Activated CD8-positive, alpha-beta memory T cell treated with anti-CD3 and anti-CD28 coated beads, Interleukin-2, amount 50 U/mL, for 24 hours (primary cell): ENCODE measurements around the gene S100B.
"Not testable (repeated sequence)": the region's sequence is repeated elsewhere in the genome, so short reads cannot be mapped to it uniquely, and the experiment has no call there.

Experiments used
- DNase-seq: peaks from one replicate; pipeline ENCODE4 v3.0.0-alpha.2; 2020; ENCODE audit errors: extremely low read depth

Gene S100B

GRCh38 chr21:46604975-46605766, at the start of gene S100B:
Gene S100B (minus strand): TSS chr21:46605082. CDS start chr21:46602415, 2,667 bp downstream.
- DNase-seq, result no peak

DNA sequence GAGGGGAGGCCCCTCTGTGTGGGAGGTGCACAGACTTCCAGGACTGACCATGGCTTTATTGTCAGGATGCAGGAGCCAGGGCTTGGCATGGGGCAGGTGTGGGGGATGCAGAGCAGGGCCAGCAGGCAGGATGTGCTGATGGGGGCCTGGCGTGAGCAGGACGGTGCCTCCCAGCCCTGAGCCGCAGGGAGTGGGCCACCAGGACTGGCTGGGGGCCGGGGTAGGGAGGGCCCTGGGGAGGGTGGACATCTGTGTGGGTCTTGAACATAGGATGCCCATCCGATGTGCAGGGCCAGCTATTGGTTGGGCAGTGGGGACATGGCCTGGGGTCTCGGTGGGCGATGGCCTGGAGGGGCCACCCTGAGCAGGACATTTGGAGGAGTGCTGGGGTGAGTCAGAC, 46.2 kb upstream of the S100B start:
- no peak for DNase-seq

DNA sequence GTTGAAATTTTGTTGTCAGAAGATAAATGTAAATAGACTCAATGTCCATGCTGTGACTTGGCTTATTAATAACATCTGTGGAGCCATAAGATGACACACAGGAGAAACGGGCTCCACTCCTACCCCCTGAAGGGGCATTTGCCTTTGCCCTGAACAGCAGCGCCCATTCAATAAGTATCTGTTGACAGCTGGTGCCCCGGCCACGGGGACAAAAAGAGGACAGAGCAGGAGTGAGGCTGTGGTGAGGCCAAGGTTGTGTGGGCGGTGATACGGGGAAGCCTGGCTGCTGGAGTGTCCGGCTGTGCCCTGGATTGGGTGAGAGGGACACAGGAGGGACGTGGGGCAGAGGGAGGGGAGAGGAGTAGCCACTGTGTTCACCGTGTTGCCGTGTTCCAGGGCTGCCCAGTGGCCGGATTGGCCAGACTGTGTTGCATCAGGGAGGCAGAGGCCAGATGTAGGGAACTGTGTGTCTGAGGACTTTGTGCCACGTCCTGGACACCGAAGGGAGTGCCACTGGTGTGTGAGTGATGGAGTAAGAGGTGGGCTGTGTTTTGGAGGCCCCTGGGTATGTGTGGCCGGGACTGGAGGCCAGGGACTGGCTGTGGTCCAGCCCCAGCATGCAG, 45.7 kb upstream of the S100B start:
- no peak for DNase-seq

DNA sequence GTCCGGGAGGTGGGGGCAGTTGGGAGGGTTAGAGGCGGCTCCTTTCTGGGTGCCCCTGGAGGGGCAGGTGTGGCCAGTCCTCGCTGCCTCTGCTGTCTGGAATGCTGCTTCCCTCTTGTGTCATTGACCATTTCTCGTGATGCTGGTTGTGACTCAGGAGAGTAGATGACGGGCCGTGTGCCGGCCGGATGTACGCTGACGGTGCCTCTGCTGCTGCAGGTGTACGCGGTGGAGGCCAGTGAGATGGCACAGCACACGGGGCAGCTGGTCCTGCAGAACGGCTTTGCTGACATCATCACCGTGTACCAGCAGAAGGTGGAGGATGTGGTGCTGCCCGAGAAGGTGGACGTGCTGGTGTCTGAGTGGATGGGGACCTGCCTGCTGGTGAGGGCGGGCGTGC, 44.5 kb upstream of the S100B start:
- no peak for DNase-seq

GRCh38 chr21:46648539-46648938, 43.7 kb upstream of the S100B start:
- DNase-seq, result no peak

DNA sequence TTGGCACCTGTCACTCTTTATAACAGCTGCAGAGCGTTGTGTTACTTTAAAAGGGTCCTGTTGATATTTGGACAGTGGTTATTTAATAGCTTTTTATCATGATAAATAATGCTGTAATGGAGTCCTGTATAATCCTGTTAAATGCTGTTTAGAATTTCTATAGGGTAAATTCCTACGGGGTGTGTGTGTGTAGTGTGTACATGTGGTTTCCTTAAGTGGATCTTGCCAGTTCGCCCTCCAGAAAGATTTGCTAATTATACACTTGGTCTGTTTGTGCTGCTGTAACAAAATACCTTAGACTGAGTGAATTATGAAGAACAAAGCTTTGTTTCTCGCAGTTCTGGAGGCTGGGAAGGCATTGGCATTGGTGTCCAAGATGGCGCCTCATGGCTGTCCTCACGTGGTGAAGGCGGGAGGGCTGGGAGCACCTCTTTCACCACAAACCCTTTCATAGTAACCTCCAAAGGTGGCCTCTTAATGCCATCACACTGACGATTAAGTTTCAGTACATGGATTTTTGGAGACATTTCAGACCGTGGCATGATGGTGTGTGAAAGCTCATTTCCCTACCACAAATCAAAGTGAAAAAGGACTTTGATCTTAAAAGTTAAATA, 41.8 kb upstream of the S100B start:
- no peak for DNase-seq

DNA sequence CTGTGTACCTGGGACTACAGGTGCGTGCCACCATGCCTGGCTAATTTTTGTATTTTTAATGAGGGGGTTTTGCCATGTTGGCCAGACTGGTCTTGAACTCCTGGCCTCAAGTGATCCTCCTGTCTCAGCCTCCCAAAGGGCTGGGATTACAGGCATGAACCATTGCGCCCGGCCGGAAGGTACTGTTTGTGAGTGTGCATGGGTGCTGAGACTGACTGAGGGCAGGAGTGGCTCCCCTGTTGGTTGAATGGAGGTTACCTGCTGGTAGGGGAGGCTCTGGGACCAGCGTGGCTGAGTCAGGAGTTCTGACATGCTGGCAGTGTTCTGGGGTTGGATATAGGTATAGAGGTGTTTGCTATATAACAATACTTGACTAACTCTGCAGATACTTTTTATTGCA, 41.0 kb upstream of the S100B start:
- DNase-seq, result no peak

DNA sequence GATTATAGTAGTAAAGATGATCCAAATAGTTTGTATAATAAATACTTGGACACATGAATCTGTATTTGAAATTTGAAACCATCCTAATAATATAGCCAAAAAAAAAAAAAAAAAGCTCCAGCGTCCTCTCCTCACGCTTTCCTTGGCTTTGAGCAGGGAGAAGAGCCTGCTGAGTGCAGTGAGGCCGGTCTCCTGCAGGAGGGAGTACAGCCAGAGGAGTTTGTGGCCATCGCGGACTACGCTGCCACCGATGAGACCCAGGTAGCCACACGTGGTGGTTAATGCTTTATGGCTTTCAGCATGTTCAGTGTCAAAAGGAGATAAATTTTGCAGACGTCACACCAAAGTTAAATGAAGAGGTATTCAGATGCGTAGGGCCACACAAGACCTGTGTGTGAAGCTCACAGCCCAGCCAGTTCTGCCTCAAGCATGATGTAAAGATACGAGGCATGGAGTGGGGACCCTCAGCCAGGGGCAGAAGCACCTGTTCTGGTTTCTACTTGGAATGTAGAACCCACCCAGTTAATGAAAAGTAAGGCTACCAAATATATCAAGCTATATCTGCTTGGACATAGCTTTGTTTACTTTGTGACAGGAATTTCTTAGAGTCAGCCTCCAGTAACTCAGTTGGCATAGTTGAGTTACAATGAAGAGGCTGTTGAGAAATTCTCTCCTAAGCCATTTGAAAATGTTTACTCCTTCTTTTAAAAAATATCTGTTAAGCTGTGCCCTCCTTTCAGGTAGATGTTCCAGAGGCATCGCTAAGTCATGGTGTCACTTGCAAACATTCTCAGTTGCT, 38.7 kb upstream of the S100B start:
- DNase-seq, result no peak

GRCh38 chr21:46641656-46642055, 36.8 kb upstream of the S100B start:
- DNase-seq, result no peak

DNA sequence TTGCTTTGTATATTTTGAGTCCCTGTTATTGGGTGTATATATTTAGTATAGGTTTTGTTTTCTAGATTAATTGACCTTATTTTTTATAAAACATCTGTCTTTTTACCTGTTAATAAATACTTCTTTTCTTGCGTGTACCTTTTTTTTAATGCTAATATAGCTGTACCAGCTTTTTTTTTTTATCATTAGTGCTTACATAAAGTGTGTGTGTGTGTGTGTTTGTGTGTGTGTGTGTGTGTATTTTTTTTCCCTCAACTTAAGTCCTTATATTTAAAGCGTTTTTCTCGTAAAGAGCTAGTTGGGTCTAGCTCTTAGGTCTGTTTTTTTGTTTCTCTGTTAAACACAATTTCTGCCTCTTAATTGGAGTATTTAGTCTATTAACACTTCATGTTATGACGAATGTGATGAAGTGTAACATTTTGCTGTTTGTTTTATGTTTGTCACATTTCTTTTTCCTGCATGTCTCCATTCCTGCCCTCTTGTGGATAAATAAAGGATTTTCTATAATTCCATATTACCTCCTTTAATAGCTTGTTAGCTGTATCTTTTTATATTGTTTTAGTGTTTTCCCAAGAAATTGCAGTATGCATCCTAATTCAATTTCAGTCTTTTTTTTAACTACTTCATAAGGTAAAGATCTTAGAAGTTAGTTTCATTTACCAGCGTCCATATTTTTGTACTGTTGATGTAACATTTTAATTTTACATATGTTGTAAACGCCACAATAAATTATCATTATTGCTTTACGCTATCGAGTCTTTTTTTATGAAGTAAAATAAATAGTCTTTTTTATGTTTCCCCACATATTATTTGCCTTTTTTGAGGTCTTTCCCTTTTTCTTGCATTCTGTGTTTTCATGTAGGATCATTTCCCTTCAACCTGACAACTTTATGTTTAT, 34.9 kb upstream of the S100B start:
- DNase-seq, result no peak

DNA sequence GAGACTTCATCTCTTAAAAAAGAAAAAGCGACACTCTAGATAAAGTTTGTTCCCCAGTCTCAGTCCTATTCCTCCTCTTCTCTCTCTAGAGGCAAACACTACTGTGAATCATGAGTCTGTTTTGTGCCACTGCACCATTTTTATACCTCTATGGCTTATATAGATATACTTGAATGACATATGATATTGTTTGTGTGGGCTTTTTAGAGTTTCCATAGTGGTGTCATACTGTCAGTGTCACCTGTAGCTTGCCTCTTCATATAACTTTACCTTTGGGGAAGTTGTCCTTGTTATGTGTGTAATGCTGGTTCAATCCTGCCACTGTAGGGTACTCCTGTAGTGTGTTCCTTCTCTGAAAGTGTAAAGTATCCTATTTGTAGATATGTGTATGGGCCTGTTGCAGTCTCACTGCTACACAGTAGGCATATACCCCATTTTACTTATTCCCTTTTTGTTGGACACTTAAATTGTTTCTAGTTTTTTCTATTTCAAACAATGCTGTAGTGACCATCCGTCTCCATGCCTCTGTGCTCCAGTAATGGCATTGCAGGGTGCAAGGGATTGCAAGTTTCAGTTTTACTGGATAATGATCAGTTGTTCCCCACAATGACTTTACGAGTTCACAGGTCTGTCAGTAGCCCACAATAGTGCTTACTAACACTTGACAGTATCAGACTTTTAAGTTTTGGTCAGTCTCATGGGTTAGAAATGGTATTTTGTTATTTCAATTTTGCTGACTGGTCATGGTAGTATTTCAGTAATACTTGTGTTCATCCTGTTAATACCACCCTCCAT, 33.3 kb upstream of the S100B start:
- DNase-seq, result no peak

GRCh38 chr21:46636550-46637285, 31.8 kb upstream of the S100B start:
- DNase-seq, result no peak

- no peak for DNase-seq
These were observed 31.3 kb upstream of the S100B start for GRCh38 chr21:46636181-46636512.

- DNase-seq, result peak; percentile 90
These were observed 30.7 kb upstream of the S100B start, which contains the start of gene PRMT2 for GRCh38 chr21:46635324-46636180. Gene PRMT2 (plus strand): TSS chr21:46635674. CDS start chr21:46636952, 1,278 bp downstream.

DNA sequence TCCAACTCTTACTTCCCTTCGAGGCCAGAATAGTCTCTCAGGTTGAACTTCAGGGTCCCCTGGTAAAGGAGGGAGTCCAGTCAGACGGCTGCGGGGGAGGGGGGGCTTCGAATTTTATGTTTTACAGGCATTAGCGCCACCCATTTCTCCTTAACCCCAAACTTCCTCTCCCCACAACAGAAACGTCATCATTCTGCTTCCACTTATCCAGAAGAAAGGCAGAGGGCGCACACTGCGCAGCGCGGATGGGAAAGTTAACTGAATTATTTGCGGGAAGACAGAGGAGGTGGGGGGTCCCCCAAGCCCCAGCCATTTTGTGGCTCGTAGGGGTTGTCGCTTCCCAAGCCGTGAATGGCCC, 30.1 kb upstream of the S100B start:
- DNase-seq, result no peak

DNA sequence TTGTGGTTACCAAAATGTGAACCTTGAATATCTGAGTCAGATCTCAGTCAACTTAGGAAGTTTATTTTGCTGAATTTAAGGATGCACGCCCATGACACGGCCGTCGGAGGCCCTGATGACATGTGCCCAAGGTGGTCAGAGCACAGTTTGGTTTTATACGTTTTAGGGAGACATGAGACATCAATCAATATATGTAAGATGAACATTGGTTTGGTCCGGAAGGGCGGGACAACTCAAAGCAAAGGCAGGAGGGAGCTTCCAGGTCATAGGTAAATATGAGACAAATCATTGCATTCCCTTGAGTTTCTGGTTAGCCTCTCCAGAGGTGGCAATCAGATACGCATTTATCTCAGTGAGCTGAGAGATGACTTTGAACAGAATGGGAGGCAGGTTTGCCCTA, 29.5 kb upstream of the S100B start:
- DNase-seq, result no peak

DNA sequence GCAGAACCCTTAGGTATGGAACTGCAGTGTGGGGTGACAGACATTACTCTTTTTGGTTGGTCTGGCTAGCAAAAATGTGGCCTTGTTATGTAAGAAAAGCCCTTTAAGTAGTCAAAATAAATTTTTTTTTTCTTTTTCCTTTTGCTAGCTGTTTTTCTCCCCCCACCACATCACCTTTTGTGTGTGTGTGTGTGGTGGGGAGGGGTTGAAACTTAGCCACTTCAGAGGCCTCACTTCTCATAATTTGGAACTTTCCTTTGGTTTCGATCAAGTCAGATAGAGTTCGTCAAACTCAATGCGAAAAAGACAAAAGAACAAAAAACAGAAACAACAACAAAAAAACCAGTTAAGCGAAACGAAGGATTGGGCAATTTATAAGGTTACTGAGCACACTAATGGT, 28.7 kb upstream of the S100B start:
- no peak for DNase-seq

DNA sequence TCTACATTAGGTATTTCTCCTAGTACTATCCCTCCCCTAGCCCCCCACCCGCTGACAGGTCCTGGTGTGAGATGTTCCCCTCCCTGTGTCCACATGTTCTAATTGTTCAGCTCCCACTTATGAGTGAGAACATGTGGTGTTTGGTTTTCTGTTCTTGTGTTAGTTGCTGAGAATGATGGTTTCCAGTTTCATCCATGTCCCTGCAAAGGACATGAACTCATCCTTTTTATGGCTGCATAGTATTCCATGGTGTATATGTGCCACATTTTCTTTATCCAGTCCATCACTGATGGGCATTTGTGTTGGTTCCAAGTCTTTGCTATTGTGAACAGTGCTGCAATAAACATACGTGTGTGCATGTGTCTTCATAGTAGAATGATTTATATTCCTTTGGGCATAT, 26.0 kb upstream of the S100B start:
- DNase-seq, result not testable (repeated sequence)

DNA sequence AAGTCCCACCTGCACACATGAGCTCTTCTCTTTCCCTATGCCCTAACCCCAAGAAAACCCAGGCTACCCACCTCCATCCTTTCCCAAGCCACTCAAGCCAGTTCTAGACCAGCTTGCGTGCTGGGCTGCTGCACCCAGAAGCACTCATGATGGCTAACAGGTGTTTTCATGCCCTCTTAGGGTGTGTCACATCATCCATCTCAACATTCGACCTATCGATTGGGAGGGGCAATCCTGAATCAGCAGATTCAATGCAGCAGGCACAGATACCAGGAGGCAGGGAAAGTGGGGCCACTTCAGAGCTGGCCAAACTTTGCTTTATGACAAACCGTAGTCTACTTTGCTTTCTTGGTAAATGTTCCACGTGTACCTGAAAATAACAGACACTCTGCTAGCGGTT, 24.0 kb upstream of the S100B start:
- DNase-seq, result no peak
